D721Med (cell line): ENCODE results near the gene TRIM67.
"Not testable (repeated sequence)": the region's sequence is repeated elsewhere in the genome, so short reads cannot be mapped to it uniquely, and the experiment has no call there.

ENCODE experiments used
- DNase-seq: peaks from one replicate; pipeline ENCODE4 v3.0.0; 2011; ENCODE audit warnings: low spot score; ENCODE audit not compliant: insufficient read length
- FAIRE-seq: peaks from 2 replicates; lab custom pipeline; 2011; peaks lifted over from hg19 to GRCh38; lab: Jason Lieb, UNC
- CTCF ChIP-seq: IDR thresholded peaks from 2 replicates; pipeline ENCODE4 v1.5.1; 2012; ENCODE audit warnings: mild to moderate bottlenecking, control low read depth; ENCODE audit not compliant: insufficient read depth; ENCODE audit errors: missing control alignments

The TRIM67 gene

GRCh38 chr1:231125972-231126580 lies 35.8 kb upstream of the TRIM67 start:
- no peak for TF ChIP-seq CTCF
- FAIRE-seq = no peak
- DNase-seq = no peak

GRCh38 chr1:231127106-231127505 lies 34.8 kb upstream of the TRIM67 start:
- DNase-seq, FAIRE-seq: not testable (repeated sequence)

- not testable (repeated sequence) for FAIRE-seq
Measured at GRCh38 chr1:231128471-231128870, 33.4 kb upstream of the TRIM67 start.

DNA sequence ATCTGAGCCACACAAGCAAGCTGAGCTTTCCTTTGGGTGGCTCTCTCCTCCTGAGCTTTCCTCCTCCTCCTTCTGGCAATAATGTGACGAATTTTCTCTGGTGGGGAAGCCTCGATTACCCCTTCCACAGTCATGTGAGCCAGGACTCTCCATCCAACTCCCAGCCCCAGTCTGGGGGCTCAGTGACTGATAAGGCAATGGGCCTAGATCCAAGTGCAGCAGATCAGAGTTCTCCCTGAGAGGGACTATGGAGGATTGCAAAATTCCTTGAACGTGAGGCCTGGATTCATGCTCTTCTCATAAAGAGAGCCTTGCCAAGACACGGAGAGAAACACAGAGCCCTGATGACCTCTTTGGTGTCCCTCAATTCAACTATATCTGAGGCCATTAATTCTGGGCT lies 31.3 kb upstream of the TRIM67 start:
- no peak for TF ChIP-seq CTCF
- no peak for DNase-seq
- FAIRE-seq = no peak

More at GRCh38 chr1:231128471-231128870, 33.4 kb upstream of the TRIM67 start:
- not testable (repeated sequence) for DNase-seq

DNA sequence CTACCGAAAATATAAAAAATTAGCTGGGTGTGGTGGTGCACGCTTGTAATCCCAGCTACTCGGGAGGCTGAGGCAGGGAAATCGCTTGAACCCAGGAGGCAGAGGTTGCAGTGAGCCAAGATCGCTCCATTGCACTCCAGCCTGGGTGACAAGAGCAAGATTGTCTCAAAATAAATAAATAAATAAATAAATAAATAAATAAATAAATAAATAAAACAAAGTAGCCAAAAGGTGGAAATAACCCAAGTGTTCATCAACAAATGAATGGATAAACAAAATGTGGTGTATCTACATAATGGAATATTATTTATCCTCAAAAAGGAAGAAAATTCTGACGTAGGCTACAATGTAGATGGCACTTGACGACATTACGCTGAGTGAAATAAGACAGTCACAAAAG lies 29.3 kb upstream of the TRIM67 start:
- DNase-seq, FAIRE-seq: not testable (repeated sequence)

GRCh38 chr1:231134624-231135023 lies 27.2 kb upstream of the TRIM67 start:
- DNase-seq (no peak), FAIRE-seq (no peak)
- no peak for TF ChIP-seq CTCF

- FAIRE-seq (peak; percentile 64), DNase-seq (no peak)
- TF ChIP-seq CTCF = no peak
Measured at GRCh38 chr1:231138236-231138635, 23.6 kb upstream of the TRIM67 start.

DNA sequence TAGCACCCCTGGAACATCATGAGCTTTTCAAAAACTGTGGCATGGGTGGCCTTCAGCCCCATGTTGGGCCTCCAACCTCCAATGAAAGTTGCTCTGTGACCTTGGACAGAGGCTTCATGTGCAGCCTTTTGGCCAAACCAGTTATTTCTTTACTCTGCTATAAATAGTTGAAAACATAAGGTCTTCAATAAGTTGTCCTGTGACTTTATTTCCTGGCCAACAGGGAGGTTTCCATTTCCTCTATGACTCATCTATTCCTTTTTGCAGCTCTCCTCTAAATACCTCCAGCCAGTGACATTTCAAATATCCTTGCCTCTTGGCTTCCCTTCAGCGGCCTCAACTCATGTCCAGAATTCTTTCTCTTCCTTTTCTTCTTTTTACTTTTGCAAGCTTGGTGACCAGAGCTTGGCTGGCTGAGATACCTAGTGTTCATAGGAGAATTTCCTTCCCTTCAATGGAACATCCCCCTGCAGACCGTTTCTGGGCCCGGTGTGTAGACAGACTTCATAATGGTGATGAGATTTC lies 22.7 kb upstream of the TRIM67 start:
- DNase-seq (no peak), FAIRE-seq (no peak)
- no peak for TF ChIP-seq CTCF
